ENCODE data around the gene HELZ. TPM values are rescaled to one million over a fixed set of nuclear protein-coding genes. Genes with fewer than 3 reads are reported as not detected.

HELZ gene
- polyA plus RNA-seq, 1 of the 3 experiments (the other 2 are of a cell fraction) = 4.3 TPM

- peak overlapping the region; percentile 23; the same call in 1 of the 2 replicates for H3K4me2 ChIP-seq
- no peaks in the 10 kb centered on the region for H3K9me3 ChIP-seq
- no peaks in the 10 kb centered on the region for H3K27me3 ChIP-seq (ENCODE audit: insufficient read depth)
- H3K9me2 ChIP-seq = no peaks in the 10 kb centered on the region
- no peak overlapping the region for H3K9ac ChIP-seq
- H3K27ac ChIP-seq (ENCODE audit: low read depth in 2 of 2, low read length in 1 of 2) = peak overlapping the region; percentile 5 to 26
- ChIA-PET CTCF (interaction anchor here (0.6 to 1.6 kb wide), 4 partner anchors 8 to 567 kb away, joined by 3 to 12 read pairs (median 6); no protein-coding TSS in a partner anchor), POLR2A (no interaction called here)
- peaks cover 7% of the 10 kb centered on the region for H3F3A ChIP-seq (replicated peaks; ENCODE audit: insufficient read depth)
- DNase-seq = no peak
- TF ChIP-seq EP300 (IDR thresholded peaks at IDR 0.05; ENCODE audit: borderline replicate concordance in 1 of 2, low read depth in 1 of 2, low read length in 1 of 2) (no peak), NFIC (IDR thresholded peaks at IDR 0.05; ENCODE audit: borderline replicate concordance) (no peak), FOSL2 (IDR thresholded peaks at IDR 0.05; ENCODE audit: borderline replicate concordance, low read depth) (no peak), ZBTB33 (IDR thresholded peaks at IDR 0.05; ENCODE audit: borderline replicate concordance, low read depth) (no peak), PBX3 (IDR thresholded peaks at IDR 0.05) (no peak), MAX (IDR thresholded peaks at IDR 0.05; ENCODE audit: low read depth) (no peak), POLR2AphosphoS5 (IDR thresholded peaks at IDR 0.05; ENCODE audit: low read depth, low read length) (no peak), FOXJ3 (CRISPR knock-in tag; IDR thresholded peaks at IDR 0.05) (no peak), JUND (IDR thresholded peaks at IDR 0.05) (no peak), FOXM1 (IDR thresholded peaks at IDR 0.05; ENCODE audit: low read depth) (no peak), RXRA (IDR thresholded peaks at IDR 0.05; ENCODE audit: borderline replicate concordance, low read depth) (no peak), MXI1 (IDR thresholded peaks at IDR 0.05; ENCODE audit: low read depth, low read length) (no peak), SIN3A (IDR thresholded peaks at IDR 0.05; ENCODE audit: borderline replicate concordance, low read depth, low read length) (no peak), RFX5 (IDR thresholded peaks at IDR 0.05; ENCODE audit: low read length) (no peak)
- H3K36me3 ChIP-seq (replicated peaks in 1 of 2; ENCODE audit: control insufficient read depth in 1 of 2, insufficient read depth in 2 of 2, low read length in 1 of 2) = peaks cover 14 to 27% of the 10 kb centered on the region in 2 experiments
- no peak overlapping the region for H2AFZ ChIP-seq (ENCODE audit: low read depth)
- no peaks in the 10 kb centered on the region for H4K20me1 ChIP-seq (ENCODE audit: insufficient read depth)
- WGBS (ENCODE audit: low lambda C conversion rate) = 89% methylated on average over 9 of the region's 9 CpGs
- peaks cover 12 to 17% of the 10 kb centered on the region in 2 experiments for H3K4me1 ChIP-seq (ENCODE audit: control insufficient read depth in 1 of 2, insufficient read depth in 2 of 2, low read depth in 1 of 2, low read length in 1 of 2)
- H3K4me3 ChIP-seq (ENCODE audit: low read depth in 2 of 2, low read length in 1 of 2) = no peak overlapping the region
- peaks cover 22% of the 10 kb centered on the region; the same call in 1 of the 2 replicates for H3K79me2 ChIP-seq (ENCODE audit: insufficient read depth)
Observed at GRCh38 chr17:67212714-67213417, 32.1 kb downstream of the HELZ start.
